HG03521 (cell line): ENCODE data around the gene GPRIN2.
"Not testable (repeated sequence)": the region's sequence is repeated elsewhere in the genome, so short reads cannot be mapped to it uniquely, and the experiment has no call there.

Source experiments
- ATAC-seq: cut with Tn5 transposase; IDR thresholded peaks from one replicate; pipeline ENCODE4 v1.9.1; 2021; ENCODE audit warnings: mild to moderate bottlenecking, moderate library complexity; ENCODE audit not compliant: unreplicated experiment

Gene GPRIN2

DNA sequence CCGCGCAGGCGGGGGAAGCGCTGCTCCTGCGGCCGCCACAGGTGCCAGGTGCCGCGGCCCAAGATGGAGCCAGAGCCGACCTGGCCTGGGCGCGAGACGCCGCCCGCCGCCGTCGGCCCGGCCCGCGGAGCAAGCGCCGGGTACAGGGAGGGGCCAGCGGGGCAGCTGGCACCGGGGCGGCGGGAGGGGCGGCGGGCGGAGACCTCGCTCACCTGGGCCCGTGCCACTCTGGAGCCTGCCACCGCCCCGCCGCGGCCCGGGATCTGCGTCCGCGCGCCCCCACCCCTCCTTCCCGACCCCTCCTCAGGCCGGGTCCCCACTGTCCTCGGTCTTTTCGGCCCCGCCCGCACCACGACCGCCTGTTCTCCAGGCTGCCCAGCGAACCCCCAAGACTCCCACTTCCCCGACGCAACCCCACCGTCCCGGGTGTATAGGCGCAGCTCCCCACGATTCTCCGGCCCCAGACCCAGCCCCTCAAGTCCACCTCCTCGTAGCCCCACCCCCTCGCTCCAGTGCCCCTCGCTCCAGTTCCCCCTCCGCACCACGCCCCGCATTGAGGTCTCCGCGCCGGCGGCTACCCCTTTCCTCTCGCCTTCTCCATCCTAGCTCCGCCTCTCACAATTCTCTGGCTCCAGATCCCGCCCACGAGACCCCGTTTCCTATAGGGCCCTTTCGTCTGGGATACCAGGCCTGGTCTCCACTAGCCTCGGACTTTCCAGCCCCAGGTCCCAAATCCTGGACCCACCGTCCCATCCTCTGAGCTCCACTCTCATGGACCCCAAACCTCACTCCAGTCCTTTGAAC, at the start of gene GPRIN2:
TSS of gene GPRIN2 (minus strand) at position 144 of the 804 bp plus-strand sequence. CDS start 5,922 bp downstream, outside the sequence.
- no peak for ATAC-seq

GRCh38 chr10:46600516-46600915, 44.1 kb upstream of the GPRIN2 start:
- ATAC-seq: not testable (repeated sequence)

- ATAC-seq: peak; percentile 88
Measured at GRCh38 chr10:46597616-46598246, 41.3 kb upstream of the GPRIN2 start.

- ATAC-seq: not testable (repeated sequence)
Measured at GRCh38 chr10:46596570-46596969, 40.1 kb upstream of the GPRIN2 start.

- ATAC-seq: not testable (repeated sequence)
Measured at GRCh38 chr10:46594453-46595063, 38.1 kb upstream of the GPRIN2 start.

DNA sequence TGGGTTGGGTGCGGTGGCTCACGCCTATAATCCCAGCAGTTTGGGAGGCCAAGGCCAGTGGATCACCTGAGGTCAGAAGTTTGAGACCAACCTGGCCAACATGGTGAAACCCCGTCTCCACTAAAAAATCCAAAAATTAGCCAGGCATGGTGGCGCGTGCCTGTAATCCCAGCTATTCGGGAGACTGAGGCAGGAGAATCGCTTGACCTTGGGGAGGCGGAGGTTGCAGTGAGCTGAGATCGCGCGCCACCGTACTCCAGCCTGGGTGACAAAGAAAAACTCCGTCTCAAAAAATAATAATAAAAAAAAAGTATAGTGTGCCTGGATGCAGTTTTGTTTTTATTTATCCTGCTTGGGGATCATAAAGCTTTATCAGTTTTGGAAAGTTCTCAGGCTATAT, 36.8 kb upstream of the GPRIN2 start:
- not testable (repeated sequence) for ATAC-seq

GRCh38 chr10:46591053-46591452, 34.6 kb upstream of the GPRIN2 start:
- not testable (repeated sequence) for ATAC-seq

GRCh38 chr10:46589589-46589988, 33.1 kb upstream of the GPRIN2 start:
- ATAC-seq: not testable (repeated sequence)

DNA sequence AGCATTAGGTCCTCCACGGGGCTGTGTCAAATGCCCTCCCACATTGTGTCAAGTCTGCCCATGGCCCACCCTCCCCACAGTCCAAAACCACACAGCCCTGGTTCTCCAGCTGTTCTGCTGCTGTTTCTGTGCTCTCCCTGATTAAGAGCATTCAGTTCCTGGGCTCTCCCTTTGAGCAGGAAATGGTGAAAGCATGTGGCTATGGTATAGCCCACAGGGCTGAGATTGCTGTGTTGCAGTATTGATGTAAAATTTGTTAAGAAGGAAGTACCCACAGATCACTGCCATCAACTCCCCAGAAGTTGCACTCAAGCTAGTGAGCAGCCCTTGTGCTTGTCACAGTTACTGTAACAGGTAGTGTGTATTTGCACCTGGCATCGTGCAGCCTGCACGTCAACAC, 31.8 kb upstream of the GPRIN2 start:
- not testable (repeated sequence) for ATAC-seq

DNA sequence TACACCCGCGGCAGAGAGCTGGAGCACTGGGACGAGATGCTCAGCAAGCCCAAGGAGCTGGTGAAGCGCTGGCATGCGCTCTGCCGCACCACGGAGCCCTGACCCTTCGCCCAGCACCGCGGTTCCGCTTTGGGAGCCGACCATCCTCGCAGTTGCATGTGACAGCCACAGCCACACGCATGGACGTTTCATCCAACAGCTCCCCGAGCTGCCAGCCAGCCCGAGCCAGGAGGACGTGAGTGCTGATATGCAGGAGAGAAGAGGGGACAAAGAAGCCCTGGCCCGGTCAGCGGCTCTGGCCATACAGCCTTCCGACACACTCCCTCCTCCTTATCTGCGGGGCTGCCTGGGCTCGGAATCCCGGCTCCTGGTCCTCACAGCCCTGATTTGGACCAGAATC, 31.1 kb upstream of the GPRIN2 start:
- ATAC-seq: not testable (repeated sequence)

DNA sequence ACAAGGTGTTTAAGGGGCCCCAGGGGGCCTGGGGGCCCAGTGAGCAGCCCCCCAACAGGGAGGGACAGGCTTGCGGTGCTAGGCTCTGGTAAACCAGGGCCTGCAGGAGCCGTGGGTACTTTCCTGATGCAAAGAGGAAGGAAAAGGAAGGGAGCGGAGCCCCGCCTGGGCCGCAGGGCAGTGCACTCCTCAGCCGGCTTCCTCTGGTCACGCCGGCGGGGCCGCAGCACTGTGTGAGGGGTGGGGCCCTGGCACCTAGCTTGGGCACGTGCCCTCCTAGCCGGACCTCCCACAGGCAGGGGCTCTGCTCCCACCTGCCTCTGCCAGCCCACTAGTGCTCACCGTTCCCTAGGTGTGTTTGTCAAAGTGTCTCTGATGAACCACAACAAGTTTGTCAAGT, 28.8 kb upstream of the GPRIN2 start:
- ATAC-seq: not testable (repeated sequence)

- ATAC-seq: not testable (repeated sequence)
Measured at GRCh38 chr10:46584196-46584595, 27.7 kb upstream of the GPRIN2 start.

GRCh38 chr10:46582568-46582967, 26.1 kb upstream of the GPRIN2 start:
- ATAC-seq: not testable (repeated sequence)

- not testable (repeated sequence) for ATAC-seq
Measured at GRCh38 chr10:46581997-46582396, 25.5 kb upstream of the GPRIN2 start.

GRCh38 chr10:46579378-46579777, 22.9 kb upstream of the GPRIN2 start:
- not testable (repeated sequence) for ATAC-seq

DNA sequence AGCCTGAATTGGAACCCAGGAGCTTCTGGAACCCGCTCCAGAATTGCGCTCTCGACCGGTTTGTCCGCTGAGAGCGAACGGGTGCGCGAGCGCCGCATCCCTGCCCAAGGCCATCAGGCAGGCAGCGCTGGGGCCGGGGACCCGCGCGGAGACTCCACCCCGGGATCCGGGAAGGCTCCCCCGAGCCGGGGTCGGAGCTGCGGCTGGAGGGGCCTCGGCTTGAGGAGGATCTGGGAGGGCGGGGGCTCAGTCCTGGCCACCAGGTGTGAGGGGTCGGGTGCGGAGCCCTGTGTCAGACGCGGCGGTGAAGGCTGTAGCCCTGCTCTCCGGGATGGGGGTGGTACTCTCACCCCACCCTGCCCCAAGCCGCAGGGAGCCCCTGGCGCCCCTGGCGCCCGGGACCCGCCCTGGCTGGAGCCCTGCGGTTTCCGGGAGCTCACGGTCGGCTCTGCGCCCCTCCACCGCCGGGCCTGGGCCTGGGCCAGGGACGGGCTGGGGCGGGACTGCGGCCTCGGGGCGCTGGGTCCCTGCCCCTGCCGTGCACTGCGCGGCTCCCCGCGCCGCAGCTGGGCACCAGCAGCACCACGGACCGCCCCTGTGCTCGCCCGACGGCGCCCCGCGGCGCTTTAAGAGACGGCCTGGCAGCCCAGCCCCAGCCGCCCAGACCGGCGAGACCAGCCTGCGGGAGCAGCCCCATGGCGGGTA, 22.2 kb upstream of the GPRIN2 start, which contains the start of gene SYT15:
TSS of gene SYT15 (plus strand) at position 655 of the 705 bp plus-strand sequence. CDS start at position 696, 41 bp downstream.
- not testable (repeated sequence) for ATAC-seq

DNA sequence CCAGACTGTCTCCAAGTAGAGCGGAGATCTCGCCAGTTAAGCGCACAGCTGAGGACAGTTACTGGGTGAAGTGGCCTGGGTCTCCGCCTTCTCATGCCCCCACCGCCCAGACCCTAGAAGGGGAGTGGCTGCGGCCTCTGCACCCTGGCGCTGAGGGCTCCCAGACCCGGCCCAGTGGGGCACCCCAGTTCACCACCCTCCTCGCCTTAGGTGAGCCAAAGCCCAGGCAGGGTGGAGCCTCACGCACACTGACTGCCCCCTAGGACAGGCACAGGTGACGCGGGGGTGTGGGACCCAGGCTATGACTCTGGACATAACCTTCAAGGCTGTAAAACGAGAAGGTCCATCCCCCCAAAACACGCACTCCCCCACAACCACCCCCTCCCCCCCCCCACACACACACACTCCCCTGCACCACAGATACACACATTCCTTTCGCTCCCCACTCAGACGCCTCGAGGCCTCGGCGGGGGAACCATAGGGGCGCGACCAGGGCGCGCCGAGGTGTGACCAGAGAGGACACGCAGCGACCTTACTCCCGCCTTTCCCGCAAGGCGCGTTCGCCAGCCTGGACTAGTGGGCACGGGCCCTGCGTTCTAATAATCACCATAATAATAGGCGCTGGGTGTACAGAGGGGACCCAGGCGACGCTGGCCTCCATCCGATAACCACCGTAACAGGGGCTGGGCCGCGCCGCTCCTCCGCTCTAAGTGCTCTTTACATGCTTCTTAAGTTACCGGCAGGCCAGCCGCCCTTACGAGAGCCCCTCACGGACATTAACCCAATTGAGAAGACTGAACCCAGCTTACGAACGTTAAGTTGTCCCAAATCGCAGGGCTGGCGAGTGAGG, 21.4 kb upstream of the GPRIN2 start:
- ATAC-seq: not testable (repeated sequence)

DNA sequence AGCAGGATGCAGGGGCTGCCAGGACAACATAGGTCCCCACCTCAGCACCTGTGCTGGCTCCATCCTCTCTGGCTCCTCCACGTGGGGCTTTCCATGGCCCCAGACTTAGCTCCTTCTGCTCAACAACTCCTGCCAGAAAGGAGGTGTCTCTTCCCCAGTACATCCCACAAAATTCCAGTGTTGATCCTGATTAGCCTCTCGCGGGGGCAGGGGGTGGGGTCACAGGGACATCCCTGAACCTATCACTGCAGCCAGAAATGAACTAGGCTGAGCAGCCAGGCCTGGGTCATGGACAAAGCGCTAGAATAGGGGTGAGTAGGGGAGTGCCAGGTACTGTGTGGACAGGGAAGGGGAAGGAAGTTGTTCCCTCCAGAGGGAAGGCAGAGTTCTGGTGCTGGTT, 17.4 kb upstream of the GPRIN2 start:
- not testable (repeated sequence) for ATAC-seq

DNA sequence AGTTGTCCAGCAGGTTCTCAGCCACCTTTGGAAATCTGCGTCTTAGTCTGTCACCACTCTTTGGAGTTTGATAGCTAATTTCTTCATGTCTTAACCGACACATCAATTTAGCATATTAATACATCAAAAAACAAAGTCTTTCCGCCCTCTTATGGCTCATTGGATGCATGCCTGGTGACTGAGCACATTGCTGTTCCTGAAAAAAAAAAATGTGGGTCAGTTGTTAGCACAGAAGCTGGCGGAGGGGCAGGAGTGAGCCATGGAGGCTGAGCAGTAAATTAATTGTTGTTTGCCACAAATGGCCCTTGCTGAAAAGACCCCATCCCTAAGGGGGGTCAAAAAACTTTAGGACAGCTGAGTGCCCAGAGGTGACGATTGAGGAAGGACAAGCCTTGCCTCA, 16.9 kb upstream of the GPRIN2 start:
- not testable (repeated sequence) for ATAC-seq

DNA sequence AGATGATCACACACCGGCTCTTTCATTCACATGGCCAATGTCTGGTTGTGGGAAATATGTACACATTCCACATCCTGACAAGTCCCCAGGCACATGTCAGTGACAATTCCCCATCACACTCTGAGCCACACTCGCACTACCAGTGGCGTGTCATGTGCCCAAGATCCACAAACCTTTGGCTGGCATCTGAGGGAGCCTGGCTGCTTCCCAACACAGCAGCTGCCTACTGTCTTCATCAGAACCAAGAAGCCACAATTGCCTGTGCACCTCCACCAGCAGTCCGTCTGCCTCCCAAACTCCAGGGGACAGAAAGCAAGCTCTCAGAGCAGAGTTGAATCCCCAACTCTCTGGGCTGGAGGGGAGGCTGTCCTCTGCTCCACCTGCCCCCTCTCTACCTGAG, 16.3 kb upstream of the GPRIN2 start:
- ATAC-seq: not testable (repeated sequence)
